ENCODE results near the gene COL18A1.
"Not testable (repeated sequence)": the region's sequence is repeated elsewhere in the genome, so short reads cannot be mapped to it uniquely, and the experiment has no call there.

COL18A1 gene

DNA sequence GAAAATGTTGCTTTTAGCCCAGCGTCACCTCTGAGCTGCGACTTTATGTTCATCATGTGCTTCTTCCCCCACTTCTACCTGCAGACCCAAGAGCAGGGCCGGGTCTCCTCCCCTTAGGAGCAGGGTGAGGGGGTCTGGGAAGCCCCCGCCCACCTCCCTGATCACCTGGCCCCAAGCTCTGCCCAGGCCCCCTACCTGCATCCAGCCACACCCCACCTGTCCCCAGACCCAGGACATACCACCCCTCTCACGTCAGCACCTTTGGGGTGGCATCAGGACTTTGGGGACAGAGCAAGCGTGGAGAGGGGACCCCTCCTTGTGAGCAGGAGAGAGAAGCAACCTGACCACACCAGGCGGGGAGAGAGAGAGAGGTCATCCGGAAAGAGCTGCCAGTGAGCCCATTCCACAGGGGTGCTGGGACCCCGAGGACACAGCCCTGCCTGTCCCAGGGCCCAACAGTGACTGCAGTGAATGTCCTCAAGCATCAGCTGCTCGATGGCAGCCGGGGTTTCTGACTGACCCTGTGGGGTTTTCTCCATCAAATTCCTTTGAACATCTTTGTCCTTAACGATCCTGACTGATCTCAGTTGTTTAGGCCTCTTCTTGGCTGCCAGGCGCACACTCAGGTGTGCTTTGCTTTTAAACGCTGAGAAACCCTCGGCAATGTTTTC, 42.8 kb upstream of the COL18A1 start:
- H3K9ac ChIP-seq (ENCODE audit: low read depth, low read length), result no peak overlapping the region
- H3K9me3 ChIP-seq (ENCODE audit: insufficient read depth, low read length, severe bottlenecking), result no peaks in the 10 kb centered on the region
- H3K36me3 ChIP-seq (ENCODE audit: insufficient read depth, low read length), result no peaks in the 10 kb centered on the region
- DNase-seq (no peak), ATAC-seq (ENCODE audit: insufficient read depth, low read depth) (no peak)
- peaks cover 4% of the 10 kb centered on the region for H4K20me1 ChIP-seq (ENCODE audit: insufficient read depth, low read length)
- H3K4me1 ChIP-seq (ENCODE audit: insufficient read depth, low read length), result no peaks in the 10 kb centered on the region
- TF ChIP-seq, protein P1, sequence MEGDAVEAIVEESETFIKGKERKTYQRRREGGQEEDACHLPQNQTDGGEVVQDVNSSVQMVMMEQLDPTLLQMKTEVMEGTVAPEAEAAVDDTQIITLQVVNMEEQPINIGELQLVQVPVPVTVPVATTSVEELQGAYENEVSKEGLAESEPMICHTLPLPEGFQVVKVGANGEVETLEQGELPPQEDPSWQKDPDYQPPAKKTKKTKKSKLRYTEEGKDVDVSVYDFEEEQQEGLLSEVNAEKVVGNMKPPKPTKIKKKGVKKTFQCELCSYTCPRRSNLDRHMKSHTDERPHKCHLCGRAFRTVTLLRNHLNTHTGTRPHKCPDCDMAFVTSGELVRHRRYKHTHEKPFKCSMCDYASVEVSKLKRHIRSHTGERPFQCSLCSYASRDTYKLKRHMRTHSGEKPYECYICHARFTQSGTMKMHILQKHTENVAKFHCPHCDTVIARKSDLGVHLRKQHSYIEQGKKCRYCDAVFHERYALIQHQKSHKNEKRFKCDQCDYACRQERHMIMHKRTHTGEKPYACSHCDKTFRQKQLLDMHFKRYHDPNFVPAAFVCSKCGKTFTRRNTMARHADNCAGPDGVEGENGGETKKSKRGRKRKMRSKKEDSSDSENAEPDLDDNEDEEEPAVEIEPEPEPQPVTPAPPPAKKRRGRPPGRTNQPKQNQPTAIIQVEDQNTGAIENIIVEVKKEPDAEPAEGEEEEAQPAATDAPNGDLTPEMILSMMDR (IDR thresholded peaks at IDR 0.05; ENCODE audit: borderline replicate concordance, extremely low read depth, low read length, poor library complexity, severe bottlenecking), result no peak
- no peak for TF ChIP-seq EZH2 (IDR thresholded peaks at IDR 0.05; ENCODE audit: borderline replicate concordance, low read depth, low read length, severe bottlenecking)
- H3K79me2 ChIP-seq (ENCODE audit: insufficient read depth, low read length), result no peaks in the 10 kb centered on the region
- no peak overlapping the region for H3K4me2 ChIP-seq (ENCODE audit: insufficient read depth, low read length)
- no peak overlapping the region for H3K27ac ChIP-seq (ENCODE audit: low read length)
- H3K4me3 ChIP-seq (ENCODE audit: low read depth in 1 of 2, low read length in 2 of 2), result no peak overlapping the region
- peaks cover 2% of the 10 kb centered on the region for H3K27me3 ChIP-seq (ENCODE audit: insufficient read depth, low read length, poor library complexity)
- H2AFZ ChIP-seq (ENCODE audit: low read depth, low read length), result no peak overlapping the region

GRCh38 chr21:45362748-45363145, 42.2 kb upstream of the COL18A1 start:
- Histone ChIP-seq H3K4me2 (ENCODE audit: insufficient read depth, low read length) (no peak overlapping the region), H2AFZ (ENCODE audit: low read depth, low read length) (no peak overlapping the region), H3K36me3 (ENCODE audit: insufficient read depth, low read length) (no peaks in the 10 kb centered on the region), H3K4me1 (ENCODE audit: insufficient read depth, low read length) (no peaks in the 10 kb centered on the region), H3K9ac (ENCODE audit: low read depth, low read length) (no peak overlapping the region), H3K9me3 (ENCODE audit: insufficient read depth, low read length, severe bottlenecking) (no peaks in the 10 kb centered on the region), H3K27me3 (ENCODE audit: insufficient read depth, low read length, poor library complexity) (peaks cover 2% of the 10 kb centered on the region), H4K20me1 (ENCODE audit: insufficient read depth, low read length) (peaks cover 4% of the 10 kb centered on the region), H3K79me2 (ENCODE audit: insufficient read depth, low read length) (no peaks in the 10 kb centered on the region), H3K4me3 (ENCODE audit: low read depth in 1 of 2, low read length in 2 of 2) (no peak overlapping the region), H3K27ac (ENCODE audit: low read length) (no peak overlapping the region)
- no peak for TF ChIP-seq EZH2 (IDR thresholded peaks at IDR 0.05; ENCODE audit: borderline replicate concordance, low read depth, low read length, severe bottlenecking)
- TF ChIP-seq, protein P1 (IDR thresholded peaks at IDR 0.05; ENCODE audit: borderline replicate concordance, extremely low read depth, low read length, poor library complexity, severe bottlenecking), result no peak
- DNase-seq (no peak), ATAC-seq (ENCODE audit: insufficient read depth, low read depth) (no peak)

DNA sequence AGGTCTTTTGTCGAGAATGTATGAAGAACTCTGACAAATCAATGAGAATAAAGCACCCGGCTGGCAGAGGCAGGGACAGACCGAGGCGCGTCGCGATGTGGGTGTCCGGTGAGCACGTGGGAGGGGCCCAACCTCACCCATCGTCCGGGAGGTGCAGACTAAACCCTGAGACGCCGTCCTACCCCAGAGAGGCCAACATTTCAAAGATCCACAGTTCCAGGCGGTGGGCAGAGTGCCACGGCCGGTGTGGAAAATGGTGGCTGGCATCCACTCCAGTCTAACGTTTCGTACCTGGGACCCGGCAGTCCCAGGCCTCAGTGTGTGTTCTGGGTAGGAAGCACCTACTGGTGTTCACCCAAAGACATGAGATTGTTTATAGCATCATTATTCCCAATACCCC, 41.7 kb upstream of the COL18A1 start:
- not testable (repeated sequence) for H3K4me3 ChIP-seq (ENCODE audit: low read depth in 1 of 2, low read length in 2 of 2); H3K27me3 ChIP-seq (ENCODE audit: insufficient read depth, low read length, poor library complexity); ATAC-seq (ENCODE audit: insufficient read depth, low read depth); H3K4me2 ChIP-seq (ENCODE audit: insufficient read depth, low read length); H3K36me3 ChIP-seq (ENCODE audit: insufficient read depth, low read length); H4K20me1 ChIP-seq (ENCODE audit: insufficient read depth, low read length); H3K9ac ChIP-seq (ENCODE audit: low read depth, low read length); DNase-seq; H2AFZ ChIP-seq (ENCODE audit: low read depth, low read length); H3K79me2 ChIP-seq (ENCODE audit: insufficient read depth, low read length); H3K9me3 ChIP-seq (ENCODE audit: insufficient read depth, low read length, severe bottlenecking); H3K27ac ChIP-seq (ENCODE audit: low read length); H3K4me1 ChIP-seq (ENCODE audit: insufficient read depth, low read length)

- Histone ChIP-seq H3K27me3 (ENCODE audit: insufficient read depth, low read length, poor library complexity) (peaks cover 2% of the 10 kb centered on the region), H2AFZ (ENCODE audit: low read depth, low read length) (no peak overlapping the region), H3K9ac (ENCODE audit: low read depth, low read length) (no peak overlapping the region), H4K20me1 (ENCODE audit: insufficient read depth, low read length) (peaks cover 4% of the 10 kb centered on the region), H3K27ac (ENCODE audit: low read length) (no peak overlapping the region), H3K9me3 (ENCODE audit: insufficient read depth, low read length, severe bottlenecking) (no peaks in the 10 kb centered on the region), H3K4me2 (ENCODE audit: insufficient read depth, low read length) (no peak overlapping the region), H3K36me3 (ENCODE audit: insufficient read depth, low read length) (no peaks in the 10 kb centered on the region), H3K4me1 (ENCODE audit: insufficient read depth, low read length) (no peaks in the 10 kb centered on the region), H3K79me2 (ENCODE audit: insufficient read depth, low read length) (no peaks in the 10 kb centered on the region), H3K4me3 (ENCODE audit: low read depth in 1 of 2, low read length in 2 of 2) (no peak overlapping the region)
- TF ChIP-seq, protein P1 (IDR thresholded peaks at IDR 0.05; ENCODE audit: borderline replicate concordance, extremely low read depth, low read length, poor library complexity, severe bottlenecking), result no peak
- TF ChIP-seq EZH2 (IDR thresholded peaks at IDR 0.05; ENCODE audit: borderline replicate concordance, low read depth, low read length, severe bottlenecking), result no peak
- DNase-seq, result no peak
- no peak for ATAC-seq (ENCODE audit: insufficient read depth, low read depth)
These were observed 41.0 kb upstream of the COL18A1 start for GRCh38 chr21:45363921-45364467.
